H54 (cell line): Measurements from ENCODE around the gene RANGRF.

Experiments
- DNase-seq: peaks from one replicate; pipeline ENCODE4 v3.0.0; 2011; ENCODE audit warnings: low spot score, mixed read lengths; ENCODE audit not compliant: insufficient read length
- FAIRE-seq: peaks from 3 replicates; lab custom pipeline; 2011; peaks lifted over from hg19 to GRCh38; lab: Jason Lieb, UNC
- POLR2A ChIP-seq: IDR thresholded peaks from 2 replicates; pipeline ENCODE4 v1.6.1; 2011; ENCODE audit warnings: low read depth, mild to moderate bottlenecking, low read length

Gene RANGRF

GRCh38 chr17:8312726-8313600 is 24.5 kb downstream of the RANGRF start:
- DNase-seq (no peak), FAIRE-seq (no peak)
- TF ChIP-seq POLR2A: no peak

- DNase-seq (no peak), FAIRE-seq (no peak)
- TF ChIP-seq POLR2A: no peak
Measured at GRCh38 chr17:8314797-8315763, 26.6 kb downstream of the RANGRF start.

- DNase-seq (no peak), FAIRE-seq (no peak)
- TF ChIP-seq POLR2A: no peak
Measured at GRCh38 chr17:8315764-8316217, 27.3 kb downstream of the RANGRF start.

GRCh38 chr17:8318010-8318935 is 29.8 kb downstream of the RANGRF start:
- TF ChIP-seq POLR2A: no peak
- FAIRE-seq (no peak), DNase-seq (no peak)

- FAIRE-seq: no peak
- DNase-seq: no peak
- no peak for TF ChIP-seq POLR2A
Measured at GRCh38 chr17:8320262-8320661, 31.8 kb downstream of the RANGRF start.

- FAIRE-seq: no peak
- no peak for DNase-seq
- TF ChIP-seq POLR2A: no peak
Measured at GRCh38 chr17:8320990-8321389, 32.5 kb downstream of the RANGRF start.

GRCh38 chr17:8322061-8322460 is 33.6 kb downstream of the RANGRF start:
- FAIRE-seq (no peak), DNase-seq (no peak)
- TF ChIP-seq POLR2A: no peak

- DNase-seq (no peak), FAIRE-seq (no peak)
- TF ChIP-seq POLR2A: no peak
Measured at GRCh38 chr17:8324132-8324531, 35.7 kb downstream of the RANGRF start.

- FAIRE-seq (no peak), DNase-seq (no peak)
- no peak for TF ChIP-seq POLR2A
Measured at GRCh38 chr17:8324923-8325322, 36.5 kb downstream of the RANGRF start.

GRCh38 chr17:8326511-8327302 is 38.2 kb downstream of the RANGRF start:
- no peak for TF ChIP-seq POLR2A
- no peak for FAIRE-seq
- DNase-seq: no peak

- TF ChIP-seq POLR2A: no peak
Measured at GRCh38 chr17:8327303-8327649, 38.8 kb downstream of the RANGRF start.

GRCh38 chr17:8332128-8332527 is 43.7 kb downstream of the RANGRF start:
- FAIRE-seq (no peak), DNase-seq (no peak)
- no peak for TF ChIP-seq POLR2A

More at GRCh38 chr17:8327303-8327649, 38.8 kb downstream of the RANGRF start:
- FAIRE-seq (no peak), DNase-seq (no peak)

- FAIRE-seq: no peak
Measured at GRCh38 chr17:8332688-8333087, 44.2 kb downstream of the RANGRF start.

More at GRCh38 chr17:8332688-8333087, 44.2 kb downstream of the RANGRF start:
- DNase-seq: no peak
- no peak for TF ChIP-seq POLR2A
